Fibroblast of lung (primary cell): Measurements from ENCODE around the gene CBX1. TPM values are rescaled to one million over a fixed set of nuclear protein-coding genes. Genes with fewer than 3 reads are reported as not detected.
A peak's percentile ranks its signal among the peaks of the same experiment; 100 is the strongest.

Source experiments
- DNase-seq, 2 donors: peaks; one replicate each; pipeline versions ENCODE4 v3.0.0 to v3.0.0-alpha.2; 2010; ENCODE audit warnings: low read depth in 2 of 2
- H2AFZ ChIP-seq: 2 replicates; pipeline ENCODE4 v1.5.1; 2012; ENCODE audit warnings: low read length, control low read depth, inconsistent platforms
- H3K27ac ChIP-seq: 2 replicates; pipeline ENCODE4 v1.5.1; 2011; ENCODE audit warnings: low read length, control low read depth; ENCODE audit not compliant: insufficient read depth
- H3K27me3 ChIP-seq: 2 replicates; pipeline ENCODE4 v1.5.1; 2011; ENCODE audit warnings: mild to moderate bottlenecking, low read length; ENCODE audit not compliant: control insufficient read depth, insufficient read depth
- H3K36me3 ChIP-seq: 2 replicates; pipeline ENCODE4 v1.5.1; 2011; ENCODE audit warnings: low read length; ENCODE audit not compliant: control insufficient read depth, insufficient read depth
- H3K4me1 ChIP-seq: 2 replicates; pipeline ENCODE4 v1.5.1; 2011; ENCODE audit warnings: low read length; ENCODE audit not compliant: control insufficient read depth, insufficient read depth; ENCODE audit errors: extremely low read depth
- H3K4me2 ChIP-seq: 2 replicates; pipeline ENCODE4 v1.5.1; 2011; ENCODE audit warnings: low read length, control low read depth; ENCODE audit not compliant: insufficient read depth; ENCODE audit errors: extremely low read depth
- H3K4me3 ChIP-seq, 4 experiments: fragments of 200-600 bp in 1 of 4; sonication (generic) in 1 of 4; replicated peaks in 1 of 4; 2 replicates each; pipeline ENCODE4 v1.5.1; 2011 to 2016; ENCODE audit warnings: low read length in 4 of 4, low read depth in 3 of 4, mild to moderate bottlenecking in 3 of 4, control low read depth in 2 of 4, inconsistent platforms in 1 of 4, mixed read lengths in 1 of 4; ENCODE audit not compliant: insufficient read depth in 1 of 4; ENCODE audit errors: control extremely low read depth in 1 of 4
- H3K79me2 ChIP-seq: 2 replicates; pipeline ENCODE4 v1.5.1; 2012; ENCODE audit warnings: mild to moderate bottlenecking, low read length, inconsistent platforms; ENCODE audit not compliant: control insufficient read depth, insufficient read depth
- H3K9ac ChIP-seq: 2 replicates; pipeline ENCODE4 v1.5.1; 2011; ENCODE audit warnings: mild to moderate bottlenecking, low read length, control low read depth; ENCODE audit not compliant: insufficient read depth
- H3K9me3 ChIP-seq: 2 replicates; pipeline ENCODE4 v1.5.1; 2012; ENCODE audit warnings: low read depth, low read length; ENCODE audit not compliant: control insufficient read depth, insufficient read depth
- H4K20me1 ChIP-seq: 2 replicates; pipeline ENCODE4 v1.5.1; 2011; ENCODE audit warnings: low read length; ENCODE audit not compliant: control insufficient read depth, insufficient read depth; ENCODE audit errors: extremely low read depth
- EZH2 ChIP-seq: IDR thresholded peaks from 2 replicates; pipeline ENCODE4 v1.5.1; 2012; ENCODE audit warnings: low read length, control low read depth, mild to moderate bottlenecking; ENCODE audit errors: missing control alignments
- polyA plus RNA-seq, 2 donors: library from polyadenylated mRNA; depleted of rRNA in 1 of 2; stranded (reverse) in 1 of 2; unstranded in 1 of 2; fragments of >200 nt; gene quantifications; 2 replicates each; pipeline ENCODE4 v1.2.1, GENCODE V29; 2011 to 2012; ENCODE audit warnings: missing spikeins in 1 of 2
- total RNA-seq: library from RNA; depleted of rRNA; stranded (reverse); fragments of >200 nt; gene quantifications from 2 replicates; pipeline ENCODE4 v1.2.1, GENCODE V29; 2014
- TF ChIP-seq, protein P1 (sequence below), 2 donors: IDR thresholded peaks in 1 of 2; conservative IDR thresholded peaks in 1 of 2; 1 replicate in 1 of 2; 2 replicates in 1 of 2; pipeline ENCODE4 v1.5.1; 2011 to 2012; ENCODE audit warnings: low read length in 2 of 2, control low read depth in 1 of 2, inconsistent platforms in 1 of 2, low read depth in 1 of 2, mild to moderate bottlenecking in 1 of 2

The CBX1 gene
- total and polyA plus RNA-seq, 2 donors (not counting 1 experiment from before 2014, with no cell fraction given), result 50.4 to 64.8 TPM

GRCh38 chr17:48027322-48027981, 73.8 kb downstream of the CBX1 start:
- Histone ChIP-seq H3K4me3 (no peak overlapping the region), H3K9ac (no peak overlapping the region), H3K27ac (no peak overlapping the region), H3K79me2 (no peaks in the 10 kb centered on the region), H4K20me1 (no peaks in the 10 kb centered on the region), H3K9me3 (no peaks in the 10 kb centered on the region), H2AFZ (no peak overlapping the region), H3K4me1 (peaks cover 25% of the 10 kb centered on the region), H3K27me3 (no peaks in the 10 kb centered on the region), H3K4me2 (no peak overlapping the region), H3K36me3 (peaks cover 1% of the 10 kb centered on the region)
- TF ChIP-seq, protein P1, sequence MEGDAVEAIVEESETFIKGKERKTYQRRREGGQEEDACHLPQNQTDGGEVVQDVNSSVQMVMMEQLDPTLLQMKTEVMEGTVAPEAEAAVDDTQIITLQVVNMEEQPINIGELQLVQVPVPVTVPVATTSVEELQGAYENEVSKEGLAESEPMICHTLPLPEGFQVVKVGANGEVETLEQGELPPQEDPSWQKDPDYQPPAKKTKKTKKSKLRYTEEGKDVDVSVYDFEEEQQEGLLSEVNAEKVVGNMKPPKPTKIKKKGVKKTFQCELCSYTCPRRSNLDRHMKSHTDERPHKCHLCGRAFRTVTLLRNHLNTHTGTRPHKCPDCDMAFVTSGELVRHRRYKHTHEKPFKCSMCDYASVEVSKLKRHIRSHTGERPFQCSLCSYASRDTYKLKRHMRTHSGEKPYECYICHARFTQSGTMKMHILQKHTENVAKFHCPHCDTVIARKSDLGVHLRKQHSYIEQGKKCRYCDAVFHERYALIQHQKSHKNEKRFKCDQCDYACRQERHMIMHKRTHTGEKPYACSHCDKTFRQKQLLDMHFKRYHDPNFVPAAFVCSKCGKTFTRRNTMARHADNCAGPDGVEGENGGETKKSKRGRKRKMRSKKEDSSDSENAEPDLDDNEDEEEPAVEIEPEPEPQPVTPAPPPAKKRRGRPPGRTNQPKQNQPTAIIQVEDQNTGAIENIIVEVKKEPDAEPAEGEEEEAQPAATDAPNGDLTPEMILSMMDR (conservative IDR thresholded peaks at IDR 0.05 in 1 of 2, IDR thresholded peaks at IDR 0.05 in 1 of 2; ENCODE audit: low read depth in 1 of 2, low read length in 2 of 2), result no peak
- TF ChIP-seq EZH2, result no peak
- no peak for DNase-seq

- peak overlapping the region; percentile 42 for H3K9ac ChIP-seq
- no peak overlapping the region for H3K4me3 ChIP-seq
Measured at GRCh38 chr17:48026502-48027321, 74.6 kb downstream of the CBX1 start.

More at GRCh38 chr17:48026502-48027321, 74.6 kb downstream of the CBX1 start:
- Histone ChIP-seq H3K27me3 (no peaks in the 10 kb centered on the region), H3K79me2 (no peaks in the 10 kb centered on the region), H3K27ac (peak overlapping the region; percentile 76), H2AFZ (peak overlapping the region; percentile 47), H3K9me3 (no peaks in the 10 kb centered on the region), H4K20me1 (no peaks in the 10 kb centered on the region), H3K4me1 (peaks cover 25% of the 10 kb centered on the region), H3K36me3 (no peaks in the 10 kb centered on the region), H3K4me2 (peak overlapping the region; percentile 23)
- no peak for TF ChIP-seq EZH2
- TF ChIP-seq, protein P1 (conservative IDR thresholded peaks at IDR 0.05 in 1 of 2, IDR thresholded peaks at IDR 0.05 in 1 of 2; ENCODE audit: low read depth in 1 of 2, low read length in 2 of 2), result peak; percentile 83 to 85
- DNase-seq, result peak; percentile 88 to 90
